GM23338 (cell line): Measurements from ENCODE around the gene ATF6. TPM values are rescaled to one million over a fixed set of nuclear protein-coding genes. Genes with fewer than 3 reads are reported as not detected.

ENCODE experiments used
- ATAC-seq: fragments of 200-7000 bp; cut with Tn5 transposase; 3 replicates; pipeline ENCODE4 v1.9.1; 2020
- DNase-seq: peaks from one replicate; pipeline ENCODE4 v3.0.0-alpha.2; 2015; ENCODE audit warnings: low spot score
- H2AFZ ChIP-seq: fragments of 200-600 bp; sonication (generic); 2 replicates; pipeline ENCODE4 v1.8.0; 2016; ENCODE audit warnings: antibody characterized with exemption, mild to moderate bottlenecking, moderate library complexity
- H3F3A ChIP-seq: fragments of 200-600 bp; sonication (generic); replicated peaks from 2 replicates; pipeline ENCODE4 v1.8.0; 2017; ENCODE audit warnings: antibody characterized with exemption, mixed run types, low read depth
- H3K27ac ChIP-seq: fragments of 200-600 bp; sonication (generic); 2 replicates; pipeline ENCODE4 v1.6.1; 2016; ENCODE audit warnings: low read depth
- H3K27me3 ChIP-seq: fragments of 200-600 bp; sonication (generic); 2 replicates; pipeline ENCODE4 v1.8.0; 2016; ENCODE audit warnings: mild to moderate bottlenecking, mixed run types, moderate library complexity; ENCODE audit not compliant: insufficient read depth
- H3K36me3 ChIP-seq: fragments of 200-600 bp; sonication (generic); 2 replicates; pipeline ENCODE4 v1.8.0; 2016; ENCODE audit warnings: mild to moderate bottlenecking; ENCODE audit not compliant: insufficient read depth
- H3K4me1 ChIP-seq: fragments of 200-600 bp; sonication (generic); 2 replicates; pipeline ENCODE4 v1.8.0; 2016; ENCODE audit warnings: mild to moderate bottlenecking, moderate library complexity; ENCODE audit not compliant: insufficient read depth
- H3K4me2 ChIP-seq: fragments of 200-600 bp; sonication (generic); 2 replicates; pipeline ENCODE4 v1.7.1; 2017; ENCODE audit warnings: mixed run types
- H3K4me3 ChIP-seq: fragments of 200-600 bp; sonication (generic); 2 replicates; pipeline ENCODE4 v1.6.1; 2016; ENCODE audit warnings: mixed run types
- H3K79me2 ChIP-seq: fragments of 200-600 bp; sonication (generic); replicated peaks from 2 replicates; pipeline ENCODE4 v1.8.0; 2017; ENCODE audit warnings: mild to moderate bottlenecking; ENCODE audit not compliant: insufficient read depth
- H3K9me2 ChIP-seq: fragments of 200-600 bp; sonication (generic); 2 replicates; pipeline ENCODE4 v1.8.0; 2017; ENCODE audit not compliant: insufficient read depth
- H4K20me1 ChIP-seq: fragments of 200-600 bp; sonication (generic); replicated peaks from 2 replicates; pipeline ENCODE4 v1.8.0; 2017; ENCODE audit warnings: mild to moderate bottlenecking; ENCODE audit not compliant: insufficient read depth
- H3K27ac Mint-ChIP-seq: 2 replicates; pipeline ENCODE4 v1.8.0; 2020; ENCODE audit warnings: inconsistent platforms, mild to moderate bottlenecking, moderate library complexity, mixed read lengths
- H3K27me3 Mint-ChIP-seq: 3 replicates; pipeline ENCODE4 v1.8.0; 2022; ENCODE audit warnings: low read depth, mild to moderate bottlenecking, moderate library complexity, mixed read lengths, inconsistent platforms; ENCODE audit not compliant: insufficient read depth, poor library complexity
- H3K36me3 Mint-ChIP-seq: 3 replicates; pipeline ENCODE4 v1.8.0; 2021; ENCODE audit warnings: low read depth, mild to moderate bottlenecking, inconsistent platforms, moderate library complexity, mixed read lengths
- H3K4me1 Mint-ChIP-seq: 3 replicates; pipeline ENCODE4 v1.8.0; 2020; ENCODE audit warnings: mild to moderate bottlenecking, inconsistent platforms, mixed read lengths
- H3K4me3 Mint-ChIP-seq: 3 replicates; pipeline ENCODE4 v1.8.0; 2021; ENCODE audit warnings: moderate library complexity, mild to moderate bottlenecking, inconsistent platforms, mixed read lengths
- H3K9me3 Mint-ChIP-seq: 3 replicates; pipeline ENCODE4 v1.8.0; 2020; ENCODE audit warnings: moderate library complexity, mild to moderate bottlenecking, inconsistent platforms, mixed read lengths
- CREB1 ChIP-seq: fragments of 250-450 bp; sonication (Bioruptor Pico); IDR thresholded peaks from 2 replicates; pipeline ENCODE4 v1.5.0; 2020; ENCODE audit warnings: low read depth, mild to moderate bottlenecking, moderate library complexity
- CTCF ChIP-seq, 2 experiments: fragments of 200-600 bp in 1 of 2; sonication (generic) in 1 of 2; conservative IDR thresholded peaks; 2 replicates each; pipeline versions ENCODE4 v1.5.1 to v1.6.1; 2016 to 2017; ENCODE audit warnings: antibody characterized with exemption in 2 of 2, low read depth in 2 of 2, mild to moderate bottlenecking in 2 of 2, moderate library complexity in 1 of 2
- EZH2 ChIP-seq: fragments of 200-600 bp; sonication (generic); IDR thresholded peaks from one replicate; pipeline ENCODE4 v1.8.0; 2017; ENCODE audit warnings: antibody characterized with exemption, mild to moderate bottlenecking, low read depth; ENCODE audit not compliant: unreplicated experiment
- EZH2phosphoT487 ChIP-seq: fragments of 200-600 bp; sonication (generic); IDR thresholded peaks from one replicate; pipeline ENCODE4 v1.8.1; 2018; ENCODE audit warnings: antibody characterized with exemption; ENCODE audit not compliant: unreplicated experiment
- JUNB ChIP-seq: IDR thresholded peaks from one replicate; pipeline ENCODE4 v1.6.1; 2016; ENCODE audit warnings: antibody characterized with exemption; ENCODE audit not compliant: unreplicated experiment
- NANOG ChIP-seq: IDR thresholded peaks from 2 replicates; pipeline ENCODE4 v1.6.1; 2016; ENCODE audit warnings: antibody characterized with exemption, borderline replicate concordance
- POLR2AphosphoS5 ChIP-seq: IDR thresholded peaks from 2 replicates; pipeline ENCODE4 v1.6.1; 2016; ENCODE audit warnings: antibody characterized with exemption, low read depth
- STAT1 ChIP-seq: IDR thresholded peaks from one replicate; pipeline ENCODE4 v1.6.1; 2016; ENCODE audit warnings: antibody characterized with exemption; ENCODE audit not compliant: unreplicated experiment
- ZNF114 ChIP-seq: fragments of 250-450 bp; sonication (Bioruptor Pico); IDR thresholded peaks from 2 replicates; pipeline ENCODE4 v1.5.0; 2020; ENCODE audit warnings: mild to moderate bottlenecking, moderate library complexity
- ZNF331 ChIP-seq: fragments of 250-450 bp; sonication (Bioruptor Pico); IDR thresholded peaks from 2 replicates; pipeline ENCODE4 v1.5.0; 2020; ENCODE audit warnings: low read depth, mild to moderate bottlenecking, moderate library complexity
- polyA plus RNA-seq: library from polyadenylated mRNA; unstranded; fragments of >200 nt; fragmentation: Nextera tagmentation; extraction: Ambion mirVana; gene quantifications from 2 replicates; pipeline ENCODE4 v1.2.1, GENCODE V29; 2016
- total RNA-seq: library from RNA; depleted of rRNA; stranded (reverse); fragments of >200 nt; shearing (Covaris generic); gene quantifications from 2 replicates; pipeline ENCODE4 v1.2.3, GENCODE V29; 2014
- TF ChIP-seq, protein P1 (sequence below): IDR thresholded peaks from one replicate; pipeline ENCODE4 v1.6.1; 2018; ENCODE audit warnings: antibody characterized with exemption; ENCODE audit not compliant: unreplicated experiment
- TF ChIP-seq, protein P2 (sequence below): IDR thresholded peaks from 2 replicates; pipeline ENCODE4 v1.6.1; 2016; ENCODE audit warnings: antibody characterized with exemption

Gene ATF6
- total and polyA plus RNA-seq, 2 experiments from 2014 or later = 5.0 to 13.5 TPM

DNA sequence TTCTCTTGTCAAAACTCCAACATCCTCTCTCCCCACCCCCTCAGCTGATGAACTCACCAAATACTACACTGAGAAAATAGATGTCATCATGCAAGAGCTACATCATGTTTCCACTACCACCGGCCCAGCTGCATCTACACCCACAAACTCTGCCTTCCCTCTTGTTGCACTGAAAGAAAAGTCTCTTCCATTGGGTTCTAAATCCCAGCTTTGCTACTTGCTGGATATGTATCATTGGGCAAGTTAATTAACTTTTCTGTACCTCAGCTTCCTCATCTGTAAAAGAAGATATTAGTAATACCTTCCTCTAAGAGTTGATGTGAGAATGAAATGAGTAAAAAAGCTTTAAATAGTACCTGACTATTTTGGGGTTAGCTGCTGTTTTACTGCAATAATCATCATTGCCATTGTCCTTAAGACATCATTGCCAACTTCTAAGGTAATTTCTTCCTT lies 149.0 kb downstream of the ATF6 start:
- DNase-seq (no peak), ATAC-seq (no peak)
- Histone ChIP-seq H3K4me2 (no peak overlapping the region), H4K20me1 (no peaks in the 10 kb centered on the region), H3K4me1 (no peaks in the 10 kb centered on the region), H3K27ac (no peak overlapping the region), H2AFZ (no peak overlapping the region), H3K4me3 (no peak overlapping the region), H3F3A (no peaks in the 10 kb centered on the region), H3K9me2 (no peaks in the 10 kb centered on the region), H3K27me3 (no peaks in the 10 kb centered on the region), H3K79me2 (no peaks in the 10 kb centered on the region), H3K36me3 (no peaks in the 10 kb centered on the region)
- Mint-ChIP-seq H3K4me3 (no peak overlapping the region), H3K9me3 (no peaks in the 10 kb centered on the region), H3K4me1 (no peaks in the 10 kb centered on the region; the same call in 2 of the 3 replicates), H3K36me3 (no peaks in the 10 kb centered on the region), H3K27me3 (no peaks in the 10 kb centered on the region), H3K27ac (no peak overlapping the region)
- TF ChIP-seq POLR2AphosphoS5 (no peak), CTCF (conservative IDR thresholded peaks at IDR 0.05; ENCODE audit: low read depth in 2 of 2) (no peak)
- TF ChIP-seq, protein P1, sequence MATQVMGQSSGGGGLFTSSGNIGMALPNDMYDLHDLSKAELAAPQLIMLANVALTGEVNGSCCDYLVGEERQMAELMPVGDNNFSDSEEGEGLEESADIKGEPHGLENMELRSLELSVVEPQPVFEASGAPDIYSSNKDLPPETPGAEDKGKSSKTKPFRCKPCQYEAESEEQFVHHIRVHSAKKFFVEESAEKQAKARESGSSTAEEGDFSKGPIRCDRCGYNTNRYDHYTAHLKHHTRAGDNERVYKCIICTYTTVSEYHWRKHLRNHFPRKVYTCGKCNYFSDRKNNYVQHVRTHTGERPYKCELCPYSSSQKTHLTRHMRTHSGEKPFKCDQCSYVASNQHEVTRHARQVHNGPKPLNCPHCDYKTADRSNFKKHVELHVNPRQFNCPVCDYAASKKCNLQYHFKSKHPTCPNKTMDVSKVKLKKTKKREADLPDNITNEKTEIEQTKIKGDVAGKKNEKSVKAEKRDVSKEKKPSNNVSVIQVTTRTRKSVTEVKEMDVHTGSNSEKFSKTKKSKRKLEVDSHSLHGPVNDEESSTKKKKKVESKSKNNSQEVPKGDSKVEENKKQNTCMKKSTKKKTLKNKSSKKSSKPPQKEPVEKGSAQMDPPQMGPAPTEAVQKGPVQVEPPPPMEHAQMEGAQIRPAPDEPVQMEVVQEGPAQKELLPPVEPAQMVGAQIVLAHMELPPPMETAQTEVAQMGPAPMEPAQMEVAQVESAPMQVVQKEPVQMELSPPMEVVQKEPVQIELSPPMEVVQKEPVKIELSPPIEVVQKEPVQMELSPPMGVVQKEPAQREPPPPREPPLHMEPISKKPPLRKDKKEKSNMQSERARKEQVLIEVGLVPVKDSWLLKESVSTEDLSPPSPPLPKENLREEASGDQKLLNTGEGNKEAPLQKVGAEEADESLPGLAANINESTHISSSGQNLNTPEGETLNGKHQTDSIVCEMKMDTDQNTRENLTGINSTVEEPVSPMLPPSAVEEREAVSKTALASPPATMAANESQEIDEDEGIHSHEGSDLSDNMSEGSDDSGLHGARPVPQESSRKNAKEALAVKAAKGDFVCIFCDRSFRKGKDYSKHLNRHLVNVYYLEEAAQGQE = no peak

GRCh38 chr1:161915978-161916377 lies 149.9 kb downstream of the ATF6 start:
- H3K4me2 ChIP-seq = no peak overlapping the region
- H3K9me3 Mint-ChIP-seq = no peaks in the 10 kb centered on the region
- H3K27ac ChIP-seq = no peak overlapping the region
- H3K4me1 ChIP-seq = no peaks in the 10 kb centered on the region
- no peaks in the 10 kb centered on the region for H3K4me1 Mint-ChIP-seq
- H3K27me3 Mint-ChIP-seq = peaks cover 2% of the 10 kb centered on the region
- DNase-seq (no peak), ATAC-seq (no peak)
- no peak overlapping the region for H2AFZ ChIP-seq
- no peaks in the 10 kb centered on the region for H4K20me1 ChIP-seq
- no peaks in the 10 kb centered on the region for H3F3A ChIP-seq
- H3K4me3 Mint-ChIP-seq = no peak overlapping the region
- H3K27ac Mint-ChIP-seq = no peak overlapping the region
- H3K27me3 ChIP-seq = no peaks in the 10 kb centered on the region
- H3K36me3 Mint-ChIP-seq = no peaks in the 10 kb centered on the region
- no peaks in the 10 kb centered on the region for H3K36me3 ChIP-seq
- H3K79me2 ChIP-seq = no peaks in the 10 kb centered on the region
- no peaks in the 10 kb centered on the region for H3K9me2 ChIP-seq
- no peak overlapping the region for H3K4me3 ChIP-seq
- no peak for TF ChIP-seq CREB1 (CRISPR knock-in tag)
- TF ChIP-seq, protein P1 = no peak
- TF ChIP-seq POLR2AphosphoS5 = no peak
- TF ChIP-seq NANOG = no peak
- TF ChIP-seq ZNF331 (CRISPR knock-in tag) = no peak
- no peak for TF ChIP-seq EZH2
- no peak for TF ChIP-seq EZH2phosphoT487
- no peak for TF ChIP-seq STAT1
- TF ChIP-seq ZNF114 (CRISPR knock-in tag) = no peak
- no peak for TF ChIP-seq JUNB
- TF ChIP-seq, protein P2, sequence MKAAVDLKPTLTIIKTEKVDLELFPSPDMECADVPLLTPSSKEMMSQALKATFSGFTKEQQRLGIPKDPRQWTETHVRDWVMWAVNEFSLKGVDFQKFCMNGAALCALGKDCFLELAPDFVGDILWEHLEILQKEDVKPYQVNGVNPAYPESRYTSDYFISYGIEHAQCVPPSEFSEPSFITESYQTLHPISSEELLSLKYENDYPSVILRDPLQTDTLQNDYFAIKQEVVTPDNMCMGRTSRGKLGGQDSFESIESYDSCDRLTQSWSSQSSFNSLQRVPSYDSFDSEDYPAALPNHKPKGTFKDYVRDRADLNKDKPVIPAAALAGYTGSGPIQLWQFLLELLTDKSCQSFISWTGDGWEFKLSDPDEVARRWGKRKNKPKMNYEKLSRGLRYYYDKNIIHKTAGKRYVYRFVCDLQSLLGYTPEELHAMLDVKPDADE = no peak
